HUDEP-2 (cell line): ENCODE data around the gene PCLO.
"Not testable (repeated sequence)": the region's sequence is repeated elsewhere in the genome, so short reads cannot be mapped to it uniquely, and the experiment has no call there.

Experiments
- DNase-seq, 76 experiments: peaks; one replicate each; lab custom pipeline; 2025; ENCODE audit not compliant: unreplicated experiment in 76 of 76; lab: John Stamatoyannopoulos, UW

The PCLO gene

GRCh38 chr7:83053965-83054364 lies 108.7 kb downstream of the PCLO start:
- DNase-seq = no peak

- no peak for DNase-seq
These were observed 122.2 kb downstream of the PCLO start for GRCh38 chr7:83040484-83040883.

- DNase-seq = no peak
These were observed 123.9 kb downstream of the PCLO start for GRCh38 chr7:83038787-83039186.

DNA sequence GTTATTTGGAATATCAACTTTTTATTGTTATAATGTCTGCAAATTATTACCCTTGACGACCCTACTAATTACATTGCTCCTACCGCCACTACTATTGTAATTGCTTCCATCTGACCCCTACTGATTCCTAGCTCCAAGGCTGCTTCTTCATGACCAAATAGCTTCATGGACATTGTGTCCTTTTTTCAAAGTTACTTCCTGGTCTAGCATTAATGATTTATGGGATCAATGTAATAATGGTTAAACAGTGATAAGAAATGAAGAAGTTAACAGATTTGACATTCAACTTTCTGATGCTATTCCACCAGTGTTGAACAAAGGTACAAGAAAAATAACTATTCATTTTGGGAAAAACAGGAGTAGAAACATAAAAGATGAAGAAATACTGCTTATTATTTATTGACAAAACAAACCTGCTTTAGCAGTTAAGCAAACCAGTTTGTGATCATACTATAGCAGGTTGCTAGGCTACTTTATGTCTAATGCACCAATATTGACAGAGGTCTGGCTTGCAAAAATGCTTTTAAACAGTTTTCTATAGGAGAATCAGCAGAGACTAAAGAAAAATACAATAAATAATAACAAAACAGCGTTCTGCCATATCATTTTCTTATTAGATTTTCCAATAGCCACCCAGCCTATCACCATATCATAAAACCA lies 125.8 kb downstream of the PCLO start:
- DNase-seq = no peak

DNA sequence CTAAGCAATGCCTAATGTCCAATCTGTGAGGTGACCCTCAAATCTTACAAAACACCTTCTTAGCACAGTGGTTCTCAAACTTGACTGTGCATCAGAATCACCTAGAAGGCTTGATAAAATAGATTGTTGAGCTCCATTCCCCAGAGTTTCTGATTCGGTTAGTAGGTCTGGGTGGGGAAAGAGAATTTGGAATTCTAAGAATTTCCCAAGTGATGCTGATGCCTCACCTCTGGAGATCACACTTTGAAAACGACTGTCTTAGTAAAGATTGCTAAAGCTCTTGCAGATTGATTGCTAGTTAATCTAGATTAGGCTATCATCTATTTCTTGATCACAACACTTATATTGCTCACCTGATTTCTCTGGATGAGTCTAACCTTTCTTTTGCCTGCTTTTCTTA lies 126.6 kb downstream of the PCLO start:
- DNase-seq = no peak

GRCh38 chr7:83032195-83032594 lies 130.5 kb downstream of the PCLO start:
- DNase-seq = no peak

- DNase-seq = not testable (repeated sequence)
These were observed 138.6 kb downstream of the PCLO start for GRCh38 chr7:83023817-83024665.

DNA sequence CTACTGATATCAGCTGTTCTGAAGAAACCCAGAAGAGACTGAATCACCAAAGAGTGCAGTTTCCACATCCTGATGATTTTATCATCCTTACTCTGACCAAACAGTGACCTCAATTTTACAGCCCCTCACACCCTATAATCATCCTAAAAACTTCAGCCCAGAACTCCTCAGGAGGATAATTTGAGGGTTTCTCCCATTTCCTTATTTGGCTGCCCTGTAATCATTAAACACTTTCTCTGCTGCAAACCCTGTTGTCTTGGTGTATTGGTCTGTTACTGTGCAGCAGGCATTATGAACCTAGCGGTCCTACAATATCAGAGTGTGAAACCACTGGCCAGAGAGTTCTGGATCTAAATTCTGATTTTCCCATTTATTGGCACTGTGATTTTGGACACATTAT lies 141.7 kb downstream of the PCLO start:
- no peak for DNase-seq

- DNase-seq = no peak
These were observed 142.5 kb downstream of the PCLO start for GRCh38 chr7:83020161-83020560.

GRCh38 chr7:83015916-83016315 lies 146.8 kb downstream of the PCLO start:
- DNase-seq = no peak

- no peak for DNase-seq
These were observed 148.1 kb downstream of the PCLO start for GRCh38 chr7:83014546-83014945.

- no peak for DNase-seq
These were observed 150.7 kb downstream of the PCLO start for GRCh38 chr7:83011954-83012353.

GRCh38 chr7:83005410-83005809 lies 157.3 kb downstream of the PCLO start:
- DNase-seq = no peak

- no peak for DNase-seq
These were observed 161.2 kb downstream of the PCLO start for GRCh38 chr7:83001362-83002040.

GRCh38 chr7:82998436-82998835 lies 164.2 kb downstream of the PCLO start:
- no peak for DNase-seq

GRCh38 chr7:82985144-82985802 lies 177.4 kb downstream of the PCLO start:
- DNase-seq = no peak

DNA sequence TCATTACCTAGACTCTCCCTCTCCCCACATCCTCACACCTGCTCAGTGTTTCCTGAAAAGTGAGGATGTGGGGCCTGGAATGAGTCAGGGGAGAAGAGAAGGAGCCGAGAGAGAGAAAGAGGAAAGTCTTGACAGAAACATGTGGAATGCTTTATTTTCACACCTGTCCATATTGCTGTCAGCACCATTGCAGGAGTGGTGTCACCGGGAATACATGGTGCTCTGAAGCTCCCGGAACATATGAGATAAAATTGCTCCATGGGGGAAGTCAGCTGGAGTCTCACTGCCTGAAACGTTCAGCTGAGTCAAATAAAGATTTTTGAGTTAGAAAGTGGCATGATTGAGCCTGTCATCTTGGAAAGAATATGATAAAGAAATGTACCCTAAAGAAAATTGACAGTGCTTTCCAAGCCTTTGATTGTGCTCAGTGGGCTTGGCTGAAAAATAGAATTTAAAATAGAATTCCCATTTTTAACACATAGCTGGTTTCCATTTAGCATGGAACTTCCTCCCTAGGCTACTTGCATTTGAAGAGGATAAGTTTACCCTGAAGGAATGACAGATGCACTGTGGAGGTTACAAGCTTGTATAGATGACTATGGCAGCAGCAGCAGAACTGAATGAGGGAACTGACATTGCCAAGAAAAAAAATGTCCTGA lies 182.4 kb downstream of the PCLO start:
- no peak for DNase-seq

DNA sequence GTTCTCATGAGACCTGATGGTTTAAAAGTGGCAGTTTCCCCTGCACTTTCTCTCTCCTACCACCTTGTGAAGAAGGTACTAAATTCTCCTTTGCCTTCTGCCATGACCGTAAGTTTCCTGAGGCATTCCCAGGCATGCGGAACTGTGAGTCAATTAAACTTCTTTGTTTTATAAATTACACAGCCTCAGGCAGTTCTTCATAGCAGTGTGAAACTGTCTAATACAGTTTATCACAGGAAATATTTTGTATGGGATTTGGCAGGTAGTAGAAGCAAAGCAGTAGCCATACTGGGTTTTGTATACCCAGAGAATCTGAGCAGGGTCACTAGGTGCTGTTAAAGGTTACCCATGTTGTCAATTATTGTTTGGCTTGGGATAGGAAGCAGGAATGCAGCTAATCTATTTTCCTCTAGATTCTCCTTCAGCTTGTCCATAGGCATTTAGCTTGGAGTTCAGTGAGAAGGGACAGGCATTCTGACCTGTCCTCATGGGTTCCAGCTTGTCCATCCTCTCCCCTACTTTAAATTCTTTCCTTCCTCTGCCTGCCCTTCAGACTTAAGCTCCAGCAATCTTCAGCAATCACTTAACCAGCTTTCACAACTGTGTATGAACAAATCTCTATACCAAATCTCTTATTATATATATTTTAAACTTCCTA lies 186.7 kb downstream of the PCLO start:
- DNase-seq = no peak

DNA sequence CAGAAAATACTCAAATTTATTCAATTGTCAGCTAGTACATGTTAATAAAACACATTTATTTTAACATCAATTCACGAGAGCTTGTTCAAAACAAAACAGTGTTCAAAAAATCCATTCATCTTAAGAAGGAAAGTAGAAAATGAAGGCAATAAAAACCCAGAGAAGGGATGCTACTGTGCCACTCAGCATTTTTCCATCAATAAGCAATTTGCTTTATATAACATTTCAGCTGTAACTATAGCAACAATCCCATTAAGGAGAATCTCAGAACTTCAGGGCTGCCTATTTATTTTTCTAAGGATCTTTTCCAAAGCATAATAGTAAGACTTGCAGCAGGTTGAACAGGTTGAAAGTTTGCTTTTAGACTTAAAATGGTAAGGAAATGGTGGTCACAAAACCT lies 190.5 kb downstream of the PCLO start:
- DNase-seq = no peak
